ENCODE measurements around the gene DNTT. TPM values are rescaled to one million over a fixed set of nuclear protein-coding genes. Genes with fewer than 3 reads are reported as not detected.

Gene DNTT
- polyA plus RNA-seq, 2 of the 4 experiments (the other 2 are of a cell fraction): not detected

GRCh38 chr10:96374004-96374403, 69.8 kb downstream of the DNTT start:
- 92% methylated on average over 5 of the region's 5 CpGs for WGBS (ENCODE audit: missing lambda C conversion rate)
- H3K4me1 ChIP-seq: peaks cover 9% of the 10 kb centered on the region; the same call in 1 of the 3 replicates
- DNase-seq (ENCODE audit: low read depth in 1 of 2, low spot score in 1 of 2): no peak
- no peak overlapping the region for H3K27ac ChIP-seq
- no peaks in the 10 kb centered on the region for H3K9me3 ChIP-seq
- no peak for TF ChIP-seq GATA3 (IDR thresholded peaks at IDR 0.05; ENCODE audit: borderline replicate concordance)
- no peak for TF ChIP-seq EHF (CRISPR knock-in tag; IDR thresholded peaks at IDR 0.05)
- no peak for TF ChIP-seq MYC (IDR thresholded peaks at IDR 0.05; ENCODE audit: borderline replicate concordance, low read length)
- TF ChIP-seq ELK1 (IDR thresholded peaks at IDR 0.05; ENCODE audit: low read depth, low read length): no peak
- TF ChIP-seq FOSL2 (IDR thresholded peaks at IDR 0.05): no peak
- no peak for TF ChIP-seq FOSL2 (CRISPR knock-in tag; IDR thresholded peaks at IDR 0.05)
- no peak for TF ChIP-seq ZSCAN20 (CRISPR knock-in tag; IDR thresholded peaks at IDR 0.05)
- no peak for TF ChIP-seq TFCP2L1 (CRISPR knock-in tag; IDR thresholded peaks at IDR 0.05)
- no peak for TF ChIP-seq TP53 (CRISPR knock-in tag; IDR thresholded peaks at IDR 0.05)
- no peak for TF ChIP-seq ZC3H11A (IDR thresholded peaks at IDR 0.05)
- TF ChIP-seq ZFP36 (IDR thresholded peaks at IDR 0.05; ENCODE audit: borderline replicate concordance, partially characterized antibody): no peak
- TF ChIP-seq CBX2 (IDR thresholded peaks at IDR 0.05; ENCODE audit: borderline replicate concordance, low read depth): no peak
- TF ChIP-seq SREBF2 (IDR thresholded peaks at IDR 0.05): no peak
- no peak for TF ChIP-seq CHD4 (IDR thresholded peaks at IDR 0.05; ENCODE audit: borderline replicate concordance)
- TF ChIP-seq CEBPB (IDR thresholded peaks at IDR 0.05): no peak
- TF ChIP-seq BHLHE40 (IDR thresholded peaks at IDR 0.05; ENCODE audit: low read depth, low read length): no peak
- no peak overlapping the region for H3K4me3 ChIP-seq
- POLR2A ChIA-PET: no interaction called here
- CTCF ChIA-PET: interaction anchor here (0.8 to 7.6 kb wide), 15 partner anchors 9 to 836 kb away, joined by 3 to 105 read pairs (median 6); partner anchors contain the start of genes OPALIN and TLL2
- H3K4me2 ChIP-seq: no peak overlapping the region
- FAIRE-seq: no peak
- ATAC-seq: no peak

- H3K4me2 ChIP-seq: peak overlapping the region; percentile 80
- TF ChIP-seq ZNF302 (CRISPR knock-in tag; IDR thresholded peaks at IDR 0.05) (no peak), RFX5 (IDR thresholded peaks at IDR 0.05) (no peak)
- peak; percentile 15 to 19; a peak in 5 of 6 replicates for ATAC-seq
- no peaks in the 10 kb centered on the region for H3K9me3 ChIP-seq
- H3K4me1 ChIP-seq: peaks cover 7% of the 10 kb centered on the region; the same call in 1 of the 3 replicates
- FAIRE-seq: no peak
- CTCF ChIA-PET: interaction anchor here (0.7 to 7.6 kb wide), 36 partner anchors 9 to 835 kb away, joined by 3 to 105 read pairs (median 4); partner anchors contain the start of gene TLL2
- no peak for DNase-seq (ENCODE audit: low read depth in 1 of 2, low spot score in 1 of 2)
- 53% methylated on average over 3 of the region's 9 CpGs for WGBS (ENCODE audit: missing lambda C conversion rate)
- peak overlapping the region; percentile 42 for H3K4me3 ChIP-seq
- POLR2A ChIA-PET: interaction anchor here (1.3 kb wide), 1 partner anchor 245 kb away, joined by 4 read pairs; the partner anchor contains the start of gene ZNF518A
- peak overlapping the region; percentile 59 to 82; a peak in 4 of 6 replicates for H3K27ac ChIP-seq
These were observed 70.4 kb downstream of the DNTT start for GRCh38 chr10:96374639-96374984.

GRCh38 chr10:96374985-96375830, 71.0 kb downstream of the DNTT start:
- ATAC-seq (peak; percentile 79 to 93), FAIRE-seq (peak; percentile 84), DNase-seq (ENCODE audit: low read depth in 1 of 2, low spot score in 1 of 2) (peak; percentile 87 to 97)
- H3K4me3 ChIP-seq: peak overlapping the region; percentile 42
- CTCF ChIA-PET: interaction anchor here (0.6 to 7.6 kb wide), 45 partner anchors 8 to 835 kb away, joined by 3 to 105 read pairs (median 4); partner anchors contain the start of gene TLL2
- POLR2A ChIA-PET: interaction anchor here (0.6 to 1.3 kb wide), 3 partner anchors 11 to 245 kb away, joined by 3 to 8 read pairs (median 4); partner anchors contain the start of gene ZNF518A
- peak overlapping the region; percentile 80 for H3K4me2 ChIP-seq
- WGBS (ENCODE audit: missing lambda C conversion rate): 9% methylated on average over 32 of the region's 36 CpGs
- peak overlapping the region; percentile 59 to 82 for H3K27ac ChIP-seq
- peaks cover 2% of the 10 kb centered on the region; the same call in 1 of the 3 replicates for H3K4me1 ChIP-seq
- no peaks in the 10 kb centered on the region for H3K9me3 ChIP-seq
- TF ChIP-seq USF2 (IDR thresholded peaks at IDR 0.05) (peak; percentile 55), SMC3 (IDR thresholded peaks at IDR 0.05) (peak; percentile 71), PHF8 (IDR thresholded peaks at IDR 0.05; ENCODE audit: borderline replicate concordance, low read depth) (no peak), POLR2A (IDR thresholded peaks at IDR 0.05; ENCODE audit: low read length) (peak; percentile 30), E2F6 (IDR thresholded peaks at IDR 0.05; ENCODE audit: borderline replicate concordance, low read depth) (peak; percentile 80), BCL3 (IDR thresholded peaks at IDR 0.05) (no peak), CHD4 (IDR thresholded peaks at IDR 0.05; ENCODE audit: borderline replicate concordance) (no peak), JUN (IDR thresholded peaks at IDR 0.05) (0 out of 5 replicates have a peak, but pooled peaks of 1 of the 2 experiments have one; percentile 28), MAFK (IDR thresholded peaks at IDR 0.05; ENCODE audit: partially characterized antibody) (no peak), CHD2 (IDR thresholded peaks at IDR 0.05; ENCODE audit: low read length, partially characterized antibody) (no peak), CBX8 (IDR thresholded peaks at IDR 0.05) (no peak), SREBF2 (IDR thresholded peaks at IDR 0.05) (no peak), HDAC2 (IDR thresholded peaks at IDR 0.05) (no peak), CEBPB (IDR thresholded peaks at IDR 0.05) (no peak), MAX (IDR thresholded peaks at IDR 0.05) (peak; percentile 93), ESRRA (IDR thresholded peaks at IDR 0.05; ENCODE audit: borderline replicate concordance, low read length) (no peak)

Measured in A549 (cell line).